Right cardiac atrium (tissue), 5 donors: ENCODE data around the gene SLC6A11. TPM values are rescaled to one million over a fixed set of nuclear protein-coding genes. Genes with fewer than 3 reads are reported as not detected.
A peak's percentile ranks its signal among the peaks of the same experiment; 100 is the strongest.

Experiments
- ATAC-seq, 2 donors: fragments of 200-7000 bp; cut with Tn5 transposase; one replicate each; pipeline versions ENCODE4 v1.8.0 to v1.9.1; 2020; ENCODE audit warnings: moderate library complexity in 2 of 2, mild to moderate bottlenecking in 1 of 2
- DNase-seq, 3 donors: peaks; one replicate each; pipeline ENCODE4 v3.0.0-alpha.2; 2020
- H3K27ac ChIP-seq: one replicate; pipeline ENCODE4 v1.5.1; 2013; ENCODE audit warnings: mild to moderate bottlenecking, low read length, control low read depth, moderate library complexity
- H3K27me3 ChIP-seq: one replicate; pipeline ENCODE4 v1.6.1; 2013; ENCODE audit not compliant: control insufficient read depth, insufficient read depth
- H3K4me1 ChIP-seq: one replicate; pipeline ENCODE4 v1.6.1; 2013; ENCODE audit warnings: low read length; ENCODE audit not compliant: control insufficient read depth, insufficient read depth
- H3K4me3 ChIP-seq: one replicate; pipeline ENCODE4 v1.5.1; 2013; ENCODE audit warnings: low read length, control low read depth
- H3K9me3 ChIP-seq: one replicate; pipeline ENCODE4 v1.6.1; 2013; ENCODE audit warnings: low read length; ENCODE audit not compliant: control insufficient read depth
- WGBS: extraction: QIAGEN DNeasy Blood & Tissue Kit; methylation state at CpG from one replicate; pipeline ENCODE4 v1.1.7; 2013; 5-methylcytosine and 5-hydroxymethylcytosine counted together
- intact Hi-C, 4 donors: fragments of 100-400 bp; cut with DNase I; formaldehyde crosslinking; loops; one replicate each; pipeline versions ENCODE4 v1.11.0 to v1.14.0; 2022 to 2023
- polyA plus RNA-seq: library from polyadenylated mRNA; stranded (reverse); fragments of 200-250 nt; gene quantifications from one replicate; pipeline ENCODE4 v1.2.3, GENCODE V29; 2013
- total RNA-seq, 4 donors: library from RNA; stranded (reverse); fragmentation: NEBNext Ultra II Directional; extraction: Animal tissue kit (Norgen Biotek cat#: 25700); gene quantifications; one replicate each; pipeline ENCODE4 v1.2.1, GENCODE V29; 2021
- donor health status: healthy with polysubstance abuse.
- donor health status: DM: no; HTN: yes; CAD: no.
- donor health status: DM: no; HTN: no; CAD: no.
- donor health status: DM: no; HTN: yes; CAD: no; lungs with severe emphysema.
- donor health status: DM: yes; HTN: yes; CAD: no.

SLC6A11 gene
- total and polyA plus RNA-seq, 5 donors: 0.02 TPM; not detected in 4

DNA sequence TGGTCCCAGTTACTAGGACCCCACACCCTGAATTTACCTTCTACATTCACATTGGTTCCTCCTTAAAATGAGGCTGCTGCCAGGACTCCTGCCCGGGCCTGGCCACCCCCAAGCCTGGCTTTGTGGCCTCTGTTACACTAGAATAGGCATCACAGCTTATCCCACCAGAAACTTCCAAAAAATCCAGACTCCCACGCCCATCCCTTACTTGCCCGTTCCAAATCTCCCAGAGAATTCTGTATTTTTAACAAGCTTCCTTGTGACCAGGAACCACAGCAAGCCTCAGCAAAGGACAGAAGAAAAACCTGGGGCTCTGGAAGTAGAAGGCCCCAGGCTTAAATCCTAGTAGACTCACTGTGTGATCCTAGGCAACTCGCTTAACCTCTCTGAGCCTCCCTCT lies 140.5 kb downstream of the SLC6A11 start:
- intact Hi-C loops: loop anchor here in 1 of 4 donors (5.0 kb wide), 1 partner anchor 284 kb away; no protein-coding TSS in a partner anchor
- 62% methylated on average over 4 of the region's 4 CpGs for WGBS
- no peaks in the 10 kb centered on the region for H3K9me3 ChIP-seq
- DNase-seq (no peak), ATAC-seq (no peak)
- no peaks in the 10 kb centered on the region for H3K27me3 ChIP-seq
- H3K4me3 ChIP-seq: no peak overlapping the region
- H3K27ac ChIP-seq: peak overlapping the region; percentile 27
- H3K4me1 ChIP-seq: peaks cover 4% of the 10 kb centered on the region

DNA sequence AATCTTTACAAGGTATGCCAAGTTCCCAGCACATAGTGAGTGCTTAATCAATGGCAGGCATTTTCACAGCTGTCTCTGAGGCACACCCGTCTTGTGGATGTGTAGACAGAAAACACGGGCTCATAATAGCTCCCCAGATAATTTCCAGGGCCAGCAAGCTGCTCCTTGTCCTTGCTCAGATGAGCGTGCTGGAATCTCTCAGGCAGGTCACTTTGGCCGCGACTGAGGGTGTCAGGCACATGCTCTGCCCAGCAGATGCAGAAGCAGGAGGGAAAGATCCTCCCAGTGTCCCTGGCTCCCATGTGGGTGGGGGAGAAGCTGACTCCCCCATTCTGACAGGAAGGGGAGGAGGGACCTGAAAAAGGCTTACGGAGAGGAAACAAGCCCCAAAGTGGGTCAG lies 141.0 kb downstream of the SLC6A11 start:
- Histone ChIP-seq H3K9me3 (no peaks in the 10 kb centered on the region), H3K4me1 (peaks cover 4% of the 10 kb centered on the region), H3K4me3 (no peak overlapping the region), H3K27ac (peak overlapping the region; percentile 56), H3K27me3 (no peaks in the 10 kb centered on the region)
- peak; percentile 33 to 54 for ATAC-seq
- intact Hi-C loops: loop anchor here in 1 of 4 donors (5.0 kb wide), 1 partner anchor 285 kb away; no protein-coding TSS in a partner anchor
- WGBS: 28% methylated on average over 6 of the region's 6 CpGs
- peak in 2 of 3 donors; percentile 74 to 82 for DNase-seq

DNA sequence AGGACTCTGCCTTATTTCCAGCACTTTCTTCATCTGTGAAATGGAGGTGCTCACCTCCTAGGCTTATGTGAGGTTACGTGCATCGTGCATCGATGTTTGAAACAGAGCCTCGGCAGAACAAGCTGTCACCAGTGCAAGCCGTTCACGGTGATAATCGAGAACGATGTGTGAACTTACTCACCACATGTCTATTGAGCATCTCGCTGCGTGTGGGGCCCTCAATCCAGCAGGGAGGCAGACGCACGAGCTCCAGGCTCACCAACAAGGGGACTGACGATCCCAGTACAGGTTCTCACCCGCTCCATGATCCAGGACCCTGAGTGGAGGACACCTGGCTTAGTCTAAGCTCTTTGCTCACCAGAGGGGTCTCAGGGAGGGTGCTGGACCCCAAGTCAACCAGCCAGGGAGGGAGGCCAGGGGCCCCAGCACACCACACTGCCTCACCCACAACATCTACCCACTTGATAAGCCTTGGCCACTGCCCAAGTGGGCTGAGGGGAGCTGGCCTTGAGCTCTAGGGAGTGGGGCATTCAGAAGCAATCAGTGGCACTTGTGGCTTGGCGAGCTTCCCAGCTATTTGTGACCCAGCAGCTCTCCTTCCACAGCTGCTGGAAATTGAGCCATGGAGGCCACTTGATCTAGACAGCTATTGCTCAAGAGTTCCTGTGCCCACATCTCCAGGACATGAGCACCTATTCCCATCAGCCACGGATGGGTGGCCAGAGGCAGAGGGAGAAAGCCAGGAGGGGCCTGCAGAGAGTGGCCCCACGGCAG lies 142.1 kb downstream of the SLC6A11 start:
- DNase-seq: peak; percentile 67 to 91 (median 90)
- H3K9me3 ChIP-seq: no peaks in the 10 kb centered on the region
- intact Hi-C loops: loop anchor here in 1 of 4 donors (5.0 kb wide), 1 partner anchor 286 kb away; no protein-coding TSS in a partner anchor
- ATAC-seq: peak; percentile 61 to 64
- H3K4me3 ChIP-seq: no peak overlapping the region
- peaks cover 4% of the 10 kb centered on the region for H3K4me1 ChIP-seq
- no peaks in the 10 kb centered on the region for H3K27me3 ChIP-seq
- peak overlapping the region; percentile 74 for H3K27ac ChIP-seq
- WGBS: 57% methylated on average over 17 of the region's 17 CpGs

DNA sequence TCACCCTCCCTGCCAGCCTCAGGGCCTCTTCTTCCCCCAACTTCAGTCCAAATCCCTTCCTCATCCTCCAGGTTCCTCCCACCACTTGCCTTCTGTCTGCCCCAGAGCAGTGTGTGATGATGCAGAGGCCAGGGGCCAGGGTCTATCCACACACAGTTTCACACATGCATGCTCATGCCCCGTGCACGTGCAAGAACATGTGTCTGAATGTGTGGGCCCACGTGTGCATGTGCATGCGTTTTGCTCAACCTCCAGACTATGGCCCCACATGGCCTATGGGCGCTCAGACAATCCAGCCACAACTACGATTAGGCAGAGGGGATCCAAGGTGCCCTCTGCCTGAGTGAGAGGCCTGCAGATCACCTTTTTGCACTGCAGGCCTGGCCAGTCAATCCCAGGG lies 144.2 kb downstream of the SLC6A11 start:
- H3K4me1 ChIP-seq: peaks cover 4% of the 10 kb centered on the region
- ATAC-seq (no peak), DNase-seq (no peak)
- no peaks in the 10 kb centered on the region for H3K27me3 ChIP-seq
- H3K9me3 ChIP-seq: no peaks in the 10 kb centered on the region
- no peak overlapping the region for H3K4me3 ChIP-seq
- intact Hi-C loops: no loop called here
- WGBS: 87% methylated on average over 6 of the region's 6 CpGs
- no peak overlapping the region for H3K27ac ChIP-seq

DNA sequence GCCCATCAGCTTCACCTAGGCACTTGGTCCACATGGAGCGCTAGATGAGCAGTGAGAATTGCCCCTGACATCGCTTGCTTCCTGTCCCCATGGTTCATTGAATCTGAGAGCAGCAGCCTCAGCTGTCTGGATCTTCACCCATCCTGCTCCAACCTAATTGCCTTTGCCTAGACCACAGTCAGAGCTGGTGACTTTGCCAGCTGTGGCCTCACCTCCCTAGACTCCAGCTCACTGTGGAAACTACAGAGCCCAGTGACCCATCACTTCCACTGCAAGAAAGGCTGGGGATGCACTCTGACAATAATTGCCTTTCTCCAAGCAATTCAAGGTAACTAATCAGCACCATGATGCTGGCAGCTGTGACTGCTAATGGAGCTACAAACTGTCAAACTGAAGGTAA lies 145.9 kb downstream of the SLC6A11 start:
- H3K4me3 ChIP-seq: no peak overlapping the region
- no peaks in the 10 kb centered on the region for H3K9me3 ChIP-seq
- ATAC-seq (no peak), DNase-seq (no peak)
- intact Hi-C loops: no loop called here
- WGBS: 88% methylated on average over 2 of the region's 2 CpGs
- H3K27me3 ChIP-seq: no peaks in the 10 kb centered on the region
- no peak overlapping the region for H3K27ac ChIP-seq
- H3K4me1 ChIP-seq: peaks cover 4% of the 10 kb centered on the region

DNA sequence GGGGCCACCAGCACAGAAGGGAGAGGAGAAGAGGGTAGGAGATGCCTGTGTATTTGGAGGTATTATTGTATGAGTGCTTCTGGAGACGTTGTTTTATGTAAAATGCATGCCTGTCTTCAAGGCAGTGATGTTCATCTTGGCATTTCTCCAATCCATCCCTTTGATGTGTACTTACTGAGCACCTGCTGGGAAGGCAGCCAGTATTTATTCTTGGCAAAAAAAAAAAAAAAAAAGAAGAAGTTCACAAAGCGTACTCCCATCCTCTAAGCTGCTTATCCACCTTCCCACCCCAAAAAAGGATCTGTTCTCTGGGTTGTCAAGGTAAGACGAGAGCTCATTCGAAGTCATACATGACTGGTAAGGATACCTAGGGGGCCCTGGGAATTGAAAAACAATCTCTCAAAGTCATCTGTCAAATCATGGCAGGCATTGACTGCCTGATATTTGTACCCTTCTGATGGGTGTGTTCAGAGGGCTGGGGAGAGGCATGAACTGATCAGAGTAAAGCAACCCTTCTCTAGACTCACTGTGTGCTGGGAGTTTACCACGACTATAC lies 146.5 kb downstream of the SLC6A11 start:
- intact Hi-C loops: no loop called here
- ATAC-seq (no peak), DNase-seq (no peak)
- no peak overlapping the region for H3K27ac ChIP-seq
- H3K4me1 ChIP-seq: peaks cover 4% of the 10 kb centered on the region
- no peaks in the 10 kb centered on the region for H3K27me3 ChIP-seq
- no peaks in the 10 kb centered on the region for H3K9me3 ChIP-seq
- 79% methylated on average over 5 of the region's 5 CpGs for WGBS
- H3K4me3 ChIP-seq: no peak overlapping the region

DNA sequence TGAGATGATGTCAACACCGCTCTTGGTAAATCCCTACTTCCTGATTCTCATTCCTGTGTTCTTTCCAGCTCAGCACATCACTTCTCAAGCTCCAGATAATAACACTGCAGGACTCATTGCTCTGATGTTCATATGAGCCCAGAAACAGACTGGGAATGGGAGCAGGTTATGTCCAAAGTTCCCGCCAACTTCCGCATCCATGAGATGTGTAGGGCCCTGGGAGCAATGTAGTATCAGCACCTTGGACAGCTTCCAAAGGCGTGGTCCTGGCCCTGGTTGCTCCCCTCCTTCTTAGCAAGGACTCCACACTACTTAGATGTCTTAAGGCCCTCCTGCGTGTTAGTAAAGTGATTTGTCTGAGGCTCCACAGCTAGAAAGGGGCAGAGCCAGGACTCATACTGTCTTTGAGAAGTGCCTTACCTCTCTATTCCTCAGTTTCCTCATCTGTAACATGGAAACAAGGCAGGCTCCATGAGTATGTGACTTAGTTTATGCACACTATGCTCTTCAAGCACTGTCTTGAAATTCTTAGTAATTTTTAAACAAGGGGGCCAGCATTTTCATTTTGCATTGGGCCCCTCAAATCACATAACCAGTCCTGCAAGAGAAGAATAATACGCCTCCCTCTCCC lies 148.6 kb downstream of the SLC6A11 start:
- peak; percentile 22 to 31 for ATAC-seq
- intact Hi-C loops: no loop called here

DNA sequence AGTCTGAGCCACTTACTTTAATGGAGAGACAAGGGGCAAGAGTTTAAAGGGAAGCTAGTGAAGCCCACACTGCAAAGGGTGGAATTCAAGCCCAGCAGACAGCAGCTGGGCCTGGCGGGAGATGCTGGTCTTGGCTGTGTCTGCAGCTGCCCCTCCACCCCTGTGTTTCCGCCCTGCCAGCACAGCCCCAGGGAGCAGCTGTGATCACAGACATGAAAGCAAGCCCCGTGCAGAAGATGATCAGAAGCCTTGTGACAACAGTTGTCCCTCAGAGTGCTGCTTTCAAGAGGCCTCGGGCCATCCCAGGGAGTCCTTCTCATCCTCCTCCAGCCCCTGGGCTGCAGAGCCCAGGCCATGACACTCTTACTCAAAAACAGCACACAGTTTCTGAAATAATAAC lies 152.4 kb downstream of the SLC6A11 start:
- Histone ChIP-seq H3K9me3 (no peaks in the 10 kb centered on the region), H3K4me3 (no peak overlapping the region), H3K4me1 (no peaks in the 10 kb centered on the region), H3K27me3 (no peaks in the 10 kb centered on the region), H3K27ac (no peak overlapping the region)
- no peak for ATAC-seq
- 34% methylated on average over 4 of the region's 4 CpGs for WGBS
- intact Hi-C loops: no loop called here
- DNase-seq: peak in 1 of 3 donors; percentile 55

More for the DNA sequence above, 148.6 kb downstream of the SLC6A11 start:
- no peaks in the 10 kb centered on the region for H3K27me3 ChIP-seq
- H3K4me3 ChIP-seq: no peak overlapping the region
- no peaks in the 10 kb centered on the region for H3K9me3 ChIP-seq
- peak in 1 of 3 donors; percentile 54 for DNase-seq
- WGBS: 61% methylated on average over 6 of the region's 6 CpGs
- H3K27ac ChIP-seq: no peak overlapping the region
- H3K4me1 ChIP-seq: no peaks in the 10 kb centered on the region

- Histone ChIP-seq H3K9me3 (no peaks in the 10 kb centered on the region), H3K27me3 (no peaks in the 10 kb centered on the region), H3K4me3 (no peak overlapping the region), H3K4me1 (no peaks in the 10 kb centered on the region), H3K27ac (no peak overlapping the region)
- DNase-seq (peak in 1 of 3 donors; percentile 22), ATAC-seq (no peak)
- intact Hi-C loops: no loop called here
- WGBS: 74% methylated on average over 5 of the region's 5 CpGs
These were observed 154.4 kb downstream of the SLC6A11 start for GRCh38 chr3:10970306-10970960.

- WGBS: 53% methylated on average over 10 of the region's 10 CpGs
- intact Hi-C loops: no loop called here
These were observed 156.2 kb downstream of the SLC6A11 start for GRCh38 chr3:10972072-10972782.

More at GRCh38 chr3:10972072-10972782, 156.2 kb downstream of the SLC6A11 start:
- Histone ChIP-seq H3K27ac (no peak overlapping the region), H3K4me1 (no peaks in the 10 kb centered on the region), H3K27me3 (no peaks in the 10 kb centered on the region), H3K4me3 (no peak overlapping the region), H3K9me3 (no peaks in the 10 kb centered on the region)
- ATAC-seq (no peak), DNase-seq (peak in 1 of 3 donors; percentile 10)
